ENCODE results near the gene BRME1.

DNA sequence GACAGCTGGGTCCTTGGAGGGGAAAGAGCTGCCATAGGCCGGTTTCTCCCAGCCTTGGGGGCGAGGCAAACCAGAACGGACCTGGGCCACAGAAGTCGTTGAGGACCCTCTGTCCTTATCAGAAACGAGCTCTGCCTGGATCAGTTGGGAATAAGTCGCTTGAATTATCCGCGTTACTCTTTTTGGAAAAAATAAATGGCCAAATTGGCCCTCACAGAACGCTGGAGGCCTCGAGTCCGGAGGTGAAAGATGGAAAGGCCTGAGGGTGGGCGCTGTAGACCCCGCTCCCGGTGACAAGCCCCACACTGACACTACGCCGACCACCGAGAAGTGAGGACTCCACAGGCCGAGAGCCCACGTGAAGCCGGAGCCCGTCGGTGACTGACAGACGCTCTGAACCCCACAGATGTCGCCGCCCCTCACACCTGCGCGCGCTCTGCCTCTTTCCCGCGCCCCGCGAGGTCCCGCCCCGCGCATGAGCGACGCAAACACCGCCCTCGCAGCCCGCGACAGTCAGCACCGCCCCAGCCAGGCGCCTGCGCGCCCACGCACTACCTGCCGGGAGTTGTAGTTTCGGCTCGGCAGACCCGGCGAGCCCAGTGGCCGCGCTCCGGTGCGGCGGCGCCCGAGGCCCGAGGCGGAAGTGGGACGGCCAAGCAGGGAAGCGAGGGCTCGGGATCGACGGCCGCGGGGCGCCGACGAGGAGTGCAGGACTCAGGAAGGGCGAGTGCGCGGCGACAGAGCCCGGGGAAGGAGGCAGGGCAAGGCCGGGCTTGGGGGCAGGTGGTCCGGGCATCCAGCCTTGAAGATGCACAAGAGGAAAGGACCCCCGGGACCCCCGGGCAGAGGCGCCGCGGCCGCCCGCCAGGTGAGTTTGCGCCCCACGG, at the start of gene BRME1, which contains the start of gene CC2D1A:
- peak in 1 of 3 experiments; percentile 26 for TF ChIP-seq CTCF (IDR thresholded peaks at IDR 0.05)
- TF ChIP-seq POLR2A (IDR thresholded peaks at IDR 0.05; ENCODE audit: low read depth): peak; percentile 45

Measured in esophagus muscularis mucosa (tissue), 3 donors.